A673 (cell line): ENCODE measurements around the gene TDP2. TPM values are rescaled to one million over a fixed set of nuclear protein-coding genes. Genes with fewer than 3 reads are reported as not detected.
"Not testable (repeated sequence)": the region's sequence is repeated elsewhere in the genome, so short reads cannot be mapped to it uniquely, and the experiment has no call there.

Experiments used
- BruUV-seq: library from RNA; stranded (reverse); fragments of 400-500 nt; replicated peaks from 2 replicates; lab custom pipeline; 2021; lab: Mats Ljungman, UMichigan
- CTCF ChIA-PET: fragments of 300-600 bp; sonication (Branson Sonifier 250); formaldehyde crosslinking; loops from one replicate; lab custom pipeline; 2022; ENCODE audit warnings: antibody characterized with exemption; lab: Charles Lee
- POLR2A ChIA-PET: fragments of 300-600 bp; sonication (Branson Sonifier 250); formaldehyde crosslinking; loops from one replicate; lab custom pipeline; 2022; ENCODE audit warnings: antibody characterized with exemption; ENCODE audit not compliant: low non-redundant PET; lab: Charles Lee
- DNase-seq: peaks from one replicate; pipeline ENCODE4 v3.0.0-alpha.2; 2015; ENCODE audit warnings: low spot score
- H3K27ac ChIP-seq: fragments of 200-600 bp; sonication (generic); 2 replicates; pipeline ENCODE4 v1.5.1; 2016; ENCODE audit warnings: mixed run types, low read depth, mild to moderate bottlenecking, mixed read lengths, antibody characterized with exemption, low read length; ENCODE audit not compliant: poor library complexity, severe bottlenecking
- H3K27me3 ChIP-seq: fragments of 200-600 bp; sonication (generic); replicated peaks from 2 replicates; pipeline ENCODE4 v1.6.1; 2017; ENCODE audit warnings: mixed run types, low read depth, mild to moderate bottlenecking, mixed read lengths, antibody characterized with exemption, low read length; ENCODE audit not compliant: insufficient read depth, poor library complexity
- H3K36me3 ChIP-seq: fragments of 200-600 bp; sonication (generic); 2 replicates; pipeline ENCODE4 v1.6.1; 2016; ENCODE audit warnings: mixed run types, mild to moderate bottlenecking, mixed read lengths, antibody characterized with exemption, low read length; ENCODE audit not compliant: insufficient read depth, poor library complexity, severe bottlenecking
- H3K4me1 ChIP-seq: fragments of 200-600 bp; sonication (generic); 2 replicates; pipeline ENCODE4 v1.6.1; 2017; ENCODE audit warnings: mixed run types, mild to moderate bottlenecking, mixed read lengths, antibody characterized with exemption, low read length; ENCODE audit not compliant: insufficient read depth, poor library complexity, severe bottlenecking
- H3K4me3 ChIP-seq: fragments of 200-600 bp; sonication (generic); 2 replicates; pipeline ENCODE4 v1.5.1; 2016; ENCODE audit warnings: low read depth, mixed run types, mild to moderate bottlenecking, mixed read lengths, low read length; ENCODE audit not compliant: poor library complexity, severe bottlenecking
- H3K9me3 ChIP-seq: fragments of 200-600 bp; sonication (generic); 2 replicates; pipeline ENCODE4 v1.6.1; 2016; ENCODE audit warnings: mixed run types, low read depth, mild to moderate bottlenecking, mixed read lengths, antibody characterized with exemption, low read length; ENCODE audit not compliant: poor library complexity, severe bottlenecking
- EZH2 ChIP-seq: fragments of 200-600 bp; sonication (generic); IDR thresholded peaks from 2 replicates; pipeline ENCODE4 v1.6.1; 2017; ENCODE audit warnings: borderline replicate concordance, low read depth, mild to moderate bottlenecking, mixed read lengths, antibody characterized with exemption, low read length; ENCODE audit not compliant: poor library complexity, severe bottlenecking
- intact Hi-C: fragments of 100-400 bp; cut with micrococcal nuclease; formaldehyde crosslinking; loops from one replicate; pipeline ENCODE4 v1.10.0; 2022; ENCODE audit not compliant: unreplicated experiment
- total RNA-seq: library from RNA; stranded (reverse); gene quantifications from 2 replicates; pipeline ENCODE4 v1.2.3, GENCODE V29; 2021
- TF ChIP-seq, protein P1 (sequence below): fragments of 300-800, 200-600 bp; sonication (generic); conservative IDR thresholded peaks from 2 replicates; pipeline ENCODE4 v1.5.1; 2017; ENCODE audit warnings: low read depth, mild to moderate bottlenecking, antibody characterized with exemption, low read length, moderate library complexity, mixed read lengths

Gene TDP2
- total RNA-seq, 1 experiment from 2014 or later: 34.9 TPM

DNA sequence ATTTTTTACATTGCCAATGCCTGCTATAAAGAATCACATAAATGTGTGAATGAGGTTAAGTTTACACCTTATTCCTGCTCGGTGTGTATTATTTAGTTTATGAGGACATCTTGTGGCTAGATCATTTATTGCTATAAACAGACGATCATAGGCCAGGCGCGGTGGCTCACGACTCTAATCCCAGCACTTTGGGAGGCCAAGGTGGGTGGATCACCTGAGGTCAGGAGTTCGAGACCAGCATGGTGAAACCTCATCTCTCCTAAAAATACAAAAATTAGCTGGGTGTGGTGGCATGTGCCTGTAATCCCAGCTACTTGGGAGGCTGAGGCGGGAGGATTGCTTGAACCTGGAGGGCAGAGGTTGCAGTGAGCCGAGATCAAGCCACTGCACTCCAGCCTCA lies 28.9 kb upstream of the TDP2 start:
- H3K4me1 ChIP-seq, BruUV-seq, H3K36me3 ChIP-seq, H3K27me3 ChIP-seq, H3K27ac ChIP-seq, H3K9me3 ChIP-seq, H3K4me3 ChIP-seq, POLR2A ChIA-PET: not testable (repeated sequence)
- DNase-seq: peak; percentile 54
- intact Hi-C loops: loop anchor here (1.0 to 10.0 kb wide), 4 partner anchors 114 to 631 kb away; no protein-coding TSS in a partner anchor
- TF ChIP-seq, protein P1, sequence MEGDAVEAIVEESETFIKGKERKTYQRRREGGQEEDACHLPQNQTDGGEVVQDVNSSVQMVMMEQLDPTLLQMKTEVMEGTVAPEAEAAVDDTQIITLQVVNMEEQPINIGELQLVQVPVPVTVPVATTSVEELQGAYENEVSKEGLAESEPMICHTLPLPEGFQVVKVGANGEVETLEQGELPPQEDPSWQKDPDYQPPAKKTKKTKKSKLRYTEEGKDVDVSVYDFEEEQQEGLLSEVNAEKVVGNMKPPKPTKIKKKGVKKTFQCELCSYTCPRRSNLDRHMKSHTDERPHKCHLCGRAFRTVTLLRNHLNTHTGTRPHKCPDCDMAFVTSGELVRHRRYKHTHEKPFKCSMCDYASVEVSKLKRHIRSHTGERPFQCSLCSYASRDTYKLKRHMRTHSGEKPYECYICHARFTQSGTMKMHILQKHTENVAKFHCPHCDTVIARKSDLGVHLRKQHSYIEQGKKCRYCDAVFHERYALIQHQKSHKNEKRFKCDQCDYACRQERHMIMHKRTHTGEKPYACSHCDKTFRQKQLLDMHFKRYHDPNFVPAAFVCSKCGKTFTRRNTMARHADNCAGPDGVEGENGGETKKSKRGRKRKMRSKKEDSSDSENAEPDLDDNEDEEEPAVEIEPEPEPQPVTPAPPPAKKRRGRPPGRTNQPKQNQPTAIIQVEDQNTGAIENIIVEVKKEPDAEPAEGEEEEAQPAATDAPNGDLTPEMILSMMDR: peak; percentile 53
- CTCF ChIA-PET: interaction anchor here (1.4 kb wide), 1 partner anchor 112 kb away, joined by 6 read pairs; no protein-coding TSS in a partner anchor

DNA sequence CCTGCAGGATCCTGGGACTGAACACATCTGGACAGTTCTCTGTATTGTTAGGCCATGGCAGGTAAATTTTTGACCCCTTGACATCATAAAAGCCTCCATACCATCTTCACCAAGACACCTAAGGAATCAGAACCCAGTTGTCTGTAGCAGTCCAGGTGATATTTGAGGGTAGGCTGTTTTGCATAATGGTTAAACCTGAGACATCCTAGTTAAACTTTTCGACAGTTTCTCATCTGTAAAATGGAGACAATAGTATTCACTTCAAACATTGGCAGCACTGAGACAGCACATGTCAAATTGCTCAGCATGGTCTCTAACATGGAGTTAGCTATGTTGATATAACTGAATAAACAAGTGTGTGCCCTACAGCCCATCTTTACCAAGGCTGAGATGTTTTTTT lies 27.5 kb upstream of the TDP2 start:
- no peak overlapping the region for H3K4me3 ChIP-seq
- no peak overlapping the region for H3K27ac ChIP-seq
- TF ChIP-seq EZH2: no peak
- TF ChIP-seq, protein P1: no peak
- DNase-seq: no peak
- H3K4me1 ChIP-seq: no peaks in the 10 kb centered on the region
- CTCF ChIA-PET: interaction anchor here (1.4 kb wide), 1 partner anchor 110 kb away, joined by 6 read pairs; no protein-coding TSS in a partner anchor
- H3K27me3 ChIP-seq: no peaks in the 10 kb centered on the region
- POLR2A ChIA-PET: no interaction called here
- no peaks in the 10 kb centered on the region for H3K36me3 ChIP-seq
- intact Hi-C loops: loop anchor here (2.0 to 10.0 kb wide), 2 partner anchors 169 to 629 kb away; no protein-coding TSS in a partner anchor
- no TSS peak for BruUV-seq
- no peaks in the 10 kb centered on the region for H3K9me3 ChIP-seq

DNA sequence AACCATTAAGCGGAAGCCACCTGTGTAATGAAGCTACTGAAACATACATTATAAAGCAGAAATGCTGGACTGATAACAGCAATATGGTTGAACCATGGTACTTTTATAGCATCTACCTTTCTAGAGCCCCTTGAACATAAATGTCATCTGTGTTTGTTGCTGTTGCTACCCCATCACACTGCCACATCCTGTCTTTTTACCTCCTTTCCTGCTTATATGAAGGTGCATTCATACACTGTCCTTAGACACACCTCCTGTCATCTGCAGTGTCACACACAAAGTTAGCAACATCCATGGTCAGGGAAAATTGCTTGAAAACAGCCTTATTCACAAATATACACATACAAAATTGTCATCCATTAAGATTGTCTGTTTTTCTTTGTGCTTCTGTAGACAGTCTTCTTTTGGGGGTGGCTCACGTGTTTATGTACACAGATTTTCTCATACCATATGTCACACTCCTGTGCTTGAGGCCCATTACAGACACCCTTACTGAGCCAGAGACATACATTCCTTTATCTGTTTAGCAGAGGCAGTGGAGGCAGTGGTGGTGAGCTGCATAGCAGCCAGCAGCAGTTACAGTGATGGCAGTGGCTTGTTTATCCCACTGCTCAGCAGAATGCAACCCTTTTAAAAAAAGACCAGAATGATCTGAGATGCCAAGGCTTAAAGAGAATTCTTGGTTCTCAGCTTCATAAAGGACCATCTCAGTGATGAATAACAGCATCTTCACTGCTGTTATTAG lies 26.3 kb upstream of the TDP2 start:
- DNase-seq: no peak
- BruUV-seq: no TSS peak
- intact Hi-C loops: loop anchor here (10.0 kb wide), 1 partner anchor 628 kb away; no protein-coding TSS in a partner anchor
- Histone ChIP-seq H3K4me3 (no peak overlapping the region), H3K9me3 (no peaks in the 10 kb centered on the region), H3K27me3 (no peaks in the 10 kb centered on the region), H3K27ac (no peak overlapping the region), H3K36me3 (no peaks in the 10 kb centered on the region), H3K4me1 (no peaks in the 10 kb centered on the region)
- POLR2A ChIA-PET: no interaction called here
- TF ChIP-seq, protein P1: no peak
- no peak for TF ChIP-seq EZH2
- CTCF ChIA-PET: interaction anchor here (0.7 kb wide), 1 partner anchor 165 kb away, joined by 4 read pairs; no protein-coding TSS in a partner anchor
